ENCODE measurements around the gene TOMM20L. TPM values are rescaled to one million over a fixed set of nuclear protein-coding genes. Genes with fewer than 3 reads are reported as not detected.

Gene TOMM20L
- total and polyA plus RNA-seq, 2 of the 8 experiments (the other 6 are each of a cell fraction or from before 2014, with no cell fraction given) = not detected

- TF ChIP-seq JUND (IDR thresholded peaks at IDR 0.05; ENCODE audit: low read length) (no peak), CBX5 (IDR thresholded peaks at IDR 0.05; ENCODE audit: low read depth, low read length) (no peak)
Observed at GRCh38 chr14:58397156-58397555, 1.4 kb downstream of the TOMM20L start (continued).
